D341Med (cell line): Measurements from ENCODE around the gene NXN.
"Not testable (repeated sequence)": the region's sequence is repeated elsewhere in the genome, so short reads cannot be mapped to it uniquely, and the experiment has no call there.

ENCODE experiments used
- DNase-seq: peaks from one replicate; pipeline ENCODE4 v3.0.0; 2012; ENCODE audit warnings: low spot score

The NXN gene

GRCh38 chr17:862582-862981 is 117.0 kb downstream of the NXN start:
- no peak for DNase-seq

DNA sequence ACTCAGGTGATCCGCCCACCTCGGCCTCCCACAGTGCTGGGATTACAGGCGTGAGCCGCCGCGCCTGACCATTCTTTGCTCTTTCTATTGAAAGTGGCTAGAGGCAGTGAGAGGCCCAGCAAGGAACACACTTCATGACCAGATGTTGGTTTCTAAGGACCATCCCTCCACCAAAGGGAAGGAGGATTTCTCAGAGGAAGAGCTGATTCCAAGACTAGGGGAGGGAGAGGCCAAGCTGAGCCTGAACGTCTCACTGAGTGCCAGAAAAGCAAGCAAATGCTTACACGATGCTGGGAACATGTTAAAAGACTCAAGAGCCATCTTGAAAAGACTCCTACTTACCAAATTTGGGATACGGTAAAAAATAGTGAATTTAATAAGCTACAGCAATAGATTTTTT is 118.2 kb downstream of the NXN start:
- DNase-seq = no peak

- no peak for DNase-seq
Measured at GRCh38 chr17:860805-861204, 118.8 kb downstream of the NXN start.

DNA sequence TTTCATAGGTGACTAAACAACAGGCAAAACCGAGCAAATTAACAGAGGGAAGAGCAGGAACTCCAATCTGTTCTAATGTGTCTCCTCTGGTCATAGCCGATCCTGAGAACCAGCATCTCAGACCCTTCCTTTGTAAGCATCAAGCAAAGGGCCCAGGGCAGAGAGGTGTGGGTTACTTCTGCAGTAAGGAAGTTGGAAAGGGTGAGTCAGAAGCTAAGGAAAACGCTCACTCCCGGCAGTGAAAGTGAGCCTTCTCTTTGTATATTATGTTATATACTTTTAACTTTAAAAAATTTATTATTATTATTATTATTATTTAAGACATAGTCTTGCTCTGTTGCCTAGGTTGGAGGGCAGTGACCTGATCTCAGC is 119.8 kb downstream of the NXN start:
- DNase-seq = no peak

GRCh38 chr17:859061-859823 is 120.3 kb downstream of the NXN start:
- peak; percentile 54 for DNase-seq

DNA sequence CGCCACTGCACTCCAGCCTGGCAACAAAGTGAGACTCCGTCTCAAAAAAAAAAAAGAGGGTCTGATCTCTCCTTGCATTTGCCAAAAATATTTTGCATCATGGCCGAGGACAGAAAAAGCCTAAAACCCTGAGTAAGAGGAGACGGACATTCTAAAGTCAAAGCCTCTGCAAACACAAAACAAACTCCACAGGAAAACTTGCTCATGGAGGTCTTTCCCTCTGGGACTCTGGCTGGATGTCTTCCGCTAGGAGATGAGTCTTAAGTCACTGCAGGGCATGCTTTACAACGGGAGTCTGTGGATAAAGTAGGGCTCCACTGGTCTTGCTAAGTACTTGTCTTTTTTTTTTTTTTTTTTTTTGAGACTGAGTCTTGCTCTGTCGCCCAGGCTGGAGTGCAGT is 123.4 kb downstream of the NXN start:
- DNase-seq = no peak

DNA sequence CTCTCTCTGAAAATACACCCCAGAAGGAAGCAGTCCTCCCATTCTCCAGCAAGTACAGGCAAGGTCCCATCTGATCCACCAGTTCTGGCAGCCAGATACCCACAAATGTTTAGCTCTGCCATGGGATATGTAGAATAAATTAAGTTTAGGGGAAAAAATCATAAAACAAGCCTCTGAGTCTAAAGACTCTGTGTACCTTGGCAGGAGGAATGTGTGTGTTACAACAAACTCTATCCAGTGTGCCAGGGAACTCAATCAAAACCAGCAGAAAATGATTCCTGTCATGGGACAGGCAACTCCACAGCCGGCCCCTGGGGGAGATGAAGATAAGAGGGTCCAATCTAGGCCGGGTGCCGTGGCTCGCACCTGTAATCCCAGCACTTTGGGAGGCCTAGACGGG is 124.0 kb downstream of the NXN start:
- no peak for DNase-seq

DNA sequence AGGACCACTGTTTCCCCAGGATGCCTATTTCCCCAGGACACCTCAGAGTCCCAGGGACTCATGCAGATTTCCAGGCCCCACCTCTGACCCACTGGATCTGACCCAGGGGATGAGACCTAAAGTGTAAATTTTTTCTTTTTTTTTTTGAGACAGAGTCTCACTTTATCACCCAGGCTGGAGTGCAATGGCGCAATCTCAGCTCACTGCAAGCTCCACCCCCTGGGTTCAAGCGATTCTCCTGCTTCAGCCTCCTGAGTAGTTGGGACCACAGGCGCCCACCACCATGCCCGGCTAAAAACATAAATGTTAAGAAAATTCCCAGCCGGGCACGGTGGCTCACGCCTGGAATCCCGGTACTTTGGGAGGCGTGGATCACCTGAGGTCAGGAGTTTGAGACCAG is 126.7 kb downstream of the NXN start:
- DNase-seq = not testable (repeated sequence)

- no peak for DNase-seq
Measured at GRCh38 chr17:852349-852748, 127.2 kb downstream of the NXN start.

DNA sequence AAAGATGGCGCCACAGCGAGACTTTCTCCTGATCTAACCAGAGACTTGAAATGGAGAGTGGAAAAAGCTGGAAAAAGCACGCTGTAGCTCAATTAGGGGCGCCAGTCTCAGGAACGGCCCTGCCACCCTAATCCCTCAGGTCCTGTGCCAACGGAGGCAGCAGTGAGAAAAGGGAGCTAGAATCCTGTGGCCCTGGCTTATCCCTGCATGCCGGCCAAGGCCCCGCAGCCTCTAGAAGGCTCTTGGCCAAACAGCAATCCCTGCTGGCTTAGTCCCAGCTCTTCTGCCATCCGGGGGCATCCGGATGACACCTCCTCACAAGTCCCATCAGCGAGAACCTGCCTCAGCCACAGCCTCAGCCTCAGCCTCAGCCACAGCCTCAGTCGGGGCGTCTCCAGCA is 127.7 kb downstream of the NXN start:
- peak; percentile 35 for DNase-seq

- no peak for DNase-seq
Measured at GRCh38 chr17:850851-851763, 128.5 kb downstream of the NXN start.

DNA sequence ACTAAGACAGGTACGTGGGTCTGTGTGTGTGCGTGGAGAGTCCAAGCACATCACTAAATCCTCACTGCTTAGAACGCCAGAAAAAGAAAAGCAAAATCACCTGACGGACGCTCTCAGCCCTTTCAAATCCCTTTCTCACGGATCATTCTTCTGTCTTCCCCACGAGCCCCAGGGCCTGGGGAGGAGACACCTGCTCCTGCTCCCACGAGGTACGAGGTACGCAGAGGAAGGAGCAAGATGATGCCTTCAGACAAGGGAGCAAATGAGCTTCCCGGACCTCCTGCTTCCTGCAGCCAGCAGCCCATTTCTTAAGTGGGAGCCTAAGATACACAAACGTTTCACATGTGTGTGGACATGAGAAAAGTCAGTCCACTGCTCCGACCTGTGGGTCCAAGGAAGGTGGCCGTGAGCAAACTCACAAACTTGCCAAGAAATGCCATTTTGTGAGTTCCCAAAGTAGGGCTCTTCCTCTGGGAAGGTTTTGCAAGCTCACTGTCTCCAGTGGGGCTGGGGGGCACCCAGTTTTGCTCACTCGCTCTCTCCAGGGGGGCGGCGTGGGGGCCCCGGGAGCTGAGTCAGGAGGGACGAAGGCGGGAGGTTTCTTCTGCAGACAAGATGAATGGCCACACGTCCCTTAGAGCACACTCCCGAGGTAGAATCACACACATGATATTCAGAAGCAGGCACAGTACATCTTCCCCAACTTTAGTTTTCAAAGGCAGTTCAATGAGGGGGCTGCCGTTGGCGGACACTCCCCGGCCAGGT is 129.3 kb downstream of the NXN start:
- no peak for DNase-seq

DNA sequence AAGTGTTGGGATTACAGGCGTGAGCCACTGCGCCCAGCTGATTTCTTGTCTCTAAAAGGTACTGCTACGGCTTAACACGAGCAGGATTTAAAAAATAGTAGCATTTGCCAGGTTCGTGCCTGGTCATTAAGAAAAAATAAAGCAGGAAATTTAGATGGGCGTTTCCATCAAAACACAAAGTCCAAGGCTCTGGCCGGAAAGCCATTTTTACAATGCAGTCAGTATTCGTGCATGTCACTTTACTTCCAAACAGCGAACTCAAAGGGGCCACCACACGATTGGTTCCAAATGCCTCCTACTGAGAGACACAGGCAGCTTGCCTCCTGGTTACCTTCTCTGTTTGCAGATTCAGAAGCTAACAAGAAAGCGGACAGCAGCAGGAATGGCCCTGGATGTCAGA is 131.2 kb downstream of the NXN start:
- no peak for DNase-seq

DNA sequence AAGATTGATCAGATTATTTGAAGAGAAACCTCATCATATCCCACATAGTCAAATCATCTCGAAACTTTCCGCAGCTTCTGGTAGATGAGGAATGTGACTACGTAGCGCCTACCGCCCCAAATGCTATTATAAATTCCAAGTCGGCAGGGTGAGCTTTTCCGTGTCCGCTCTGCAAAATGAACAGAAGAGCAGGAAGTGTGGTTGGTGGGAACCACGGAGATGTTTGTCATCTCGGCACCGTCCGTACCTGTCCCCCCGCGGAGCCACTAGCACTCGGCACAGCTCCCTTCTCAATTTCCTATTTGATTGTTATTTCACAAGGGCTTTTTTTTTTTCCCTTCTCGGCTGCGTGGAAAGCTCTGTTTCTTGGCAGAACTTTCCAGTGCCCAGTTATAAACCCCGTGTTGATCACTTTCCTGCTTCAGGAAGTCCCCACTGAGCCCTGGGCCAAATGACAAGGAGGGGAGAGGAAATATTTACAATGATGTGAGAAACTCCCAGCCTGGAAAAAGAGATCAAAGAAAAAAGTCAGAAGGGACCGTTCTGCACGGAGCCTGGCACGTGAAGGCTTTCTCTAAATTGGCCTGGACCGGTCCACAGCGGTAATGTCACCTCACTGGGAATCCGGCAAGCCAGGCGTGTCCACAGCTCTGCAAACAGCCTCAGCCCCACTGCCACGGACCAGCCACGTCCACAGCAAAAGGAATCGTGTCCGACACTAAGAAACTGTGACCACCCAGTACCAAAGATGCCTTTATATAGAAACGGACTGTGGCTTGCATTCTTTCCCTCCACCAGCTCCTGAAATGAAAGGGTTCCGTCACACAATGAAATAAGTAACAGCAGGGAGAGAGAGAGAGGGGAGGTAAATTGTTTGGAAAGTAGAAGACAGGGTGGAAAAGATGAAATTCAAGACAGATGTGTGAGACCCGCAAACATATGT is 132.4 kb downstream of the NXN start:
- no peak for DNase-seq

DNA sequence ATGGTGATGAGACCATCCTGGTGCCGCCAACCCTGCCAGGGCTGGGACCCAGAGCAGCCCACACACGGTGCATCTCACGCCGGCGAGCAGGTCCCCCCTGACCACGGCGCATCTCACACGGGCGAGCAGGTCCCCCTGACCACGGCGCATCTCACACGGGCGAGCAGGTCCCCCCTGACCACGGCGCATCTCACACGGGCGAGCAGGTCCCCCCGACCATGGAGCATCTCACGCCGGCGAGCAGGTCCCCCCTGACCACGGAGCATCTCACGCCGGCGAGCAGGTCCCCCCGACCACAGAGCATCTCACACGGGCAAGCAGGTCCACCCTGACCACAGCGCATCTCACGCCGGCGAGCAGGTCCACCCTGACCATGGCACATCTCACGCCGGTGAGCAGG is 138.3 kb downstream of the NXN start:
- DNase-seq = no peak

- DNase-seq = no peak
Measured at GRCh38 chr17:838486-838885, 141.1 kb downstream of the NXN start.

- DNase-seq = no peak
Measured at GRCh38 chr17:836151-836550, 143.4 kb downstream of the NXN start.

DNA sequence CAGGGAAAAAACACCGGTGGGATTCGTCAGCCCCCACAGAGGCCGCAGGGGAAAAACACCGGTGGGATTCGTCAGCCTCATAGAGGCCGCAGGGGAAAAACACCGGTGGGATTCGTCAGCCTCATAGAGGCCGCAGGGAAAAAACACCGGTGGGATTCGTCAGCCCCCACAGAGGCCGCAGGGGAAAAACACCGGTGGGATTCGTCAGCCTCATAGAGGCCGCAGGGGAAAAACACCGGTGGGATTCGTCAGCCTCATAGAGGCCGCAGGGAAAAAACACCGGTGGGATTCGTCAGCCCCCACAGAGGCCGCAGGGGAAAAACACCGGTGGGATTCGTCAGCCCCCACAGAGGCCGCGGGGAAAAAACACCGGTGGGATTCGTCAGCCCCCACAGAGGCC is 143.9 kb downstream of the NXN start:
- not testable (repeated sequence) for DNase-seq

DNA sequence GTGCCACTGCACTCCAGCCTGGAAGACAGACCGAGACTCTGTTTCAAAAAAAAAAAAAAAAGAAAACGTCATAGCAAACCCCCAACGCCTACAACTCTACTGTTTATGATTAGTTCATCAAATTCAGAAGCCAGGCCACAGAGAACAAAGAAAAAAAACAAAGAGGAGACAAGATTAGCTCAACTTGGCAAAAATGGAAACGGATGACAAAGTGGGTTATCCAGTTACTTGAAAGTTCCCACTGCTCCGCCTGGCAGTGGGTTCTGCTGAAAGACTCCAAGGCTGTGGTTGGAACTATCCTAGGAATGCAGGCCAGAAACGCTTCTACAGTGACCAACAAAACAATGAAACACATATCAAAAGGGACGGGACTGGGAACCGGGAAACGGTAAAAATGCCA is 144.3 kb downstream of the NXN start:
- no peak for DNase-seq

GRCh38 chr17:834136-834535 is 145.4 kb downstream of the NXN start:
- DNase-seq = no peak

- no peak for DNase-seq
Measured at GRCh38 chr17:830950-831349, 148.6 kb downstream of the NXN start.

- no peak for DNase-seq
Measured at GRCh38 chr17:830381-830780, 149.2 kb downstream of the NXN start.
